ENCODE data around the gene ANO8. TPM values are rescaled to one million over a fixed set of nuclear protein-coding genes. Genes with fewer than 3 reads are reported as not detected.

ANO8 gene
- total and polyA plus RNA-seq, 10 donors, result 1.1 to 12.0 (median 7.2) TPM

DNA sequence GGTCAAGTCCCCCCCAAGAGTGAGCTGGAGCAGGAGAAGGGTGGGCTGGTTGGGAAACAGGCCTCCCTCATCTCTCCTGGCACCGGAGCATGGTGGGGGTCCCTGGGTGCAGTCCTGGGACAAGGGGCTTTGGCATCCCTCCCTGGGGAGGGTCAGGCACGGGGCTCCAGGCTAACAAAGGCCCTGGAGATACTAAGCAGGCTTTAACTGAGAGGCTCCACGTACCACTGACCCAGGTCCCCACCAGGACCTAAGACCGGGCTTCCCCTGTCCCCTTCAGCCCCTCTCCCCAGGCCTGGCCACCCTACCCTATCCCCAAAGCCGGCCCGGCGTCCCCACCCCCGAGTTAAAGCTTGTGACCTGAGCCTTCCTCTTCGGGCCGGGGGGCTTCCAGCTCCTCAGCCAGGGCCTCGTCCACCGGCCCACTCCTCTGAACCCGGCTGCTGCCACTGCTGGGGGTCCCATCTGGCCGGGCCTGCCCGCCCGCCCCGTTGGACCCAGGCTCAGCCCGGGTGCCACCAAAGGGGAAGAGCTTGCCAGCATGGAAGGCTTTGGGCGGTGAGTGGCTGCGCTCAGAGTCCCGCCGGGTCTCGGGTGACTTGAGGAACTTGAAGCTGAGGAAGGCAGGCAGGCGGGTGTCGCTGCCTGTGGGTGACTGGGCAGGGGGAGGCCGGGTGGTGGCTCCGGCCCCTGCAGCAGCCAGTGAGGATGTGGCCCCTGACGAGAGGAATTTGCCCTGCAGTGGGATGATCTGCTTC is 10.1 kb downstream of the ANO8 start:
- DNase-seq, result no peak
- TF ChIP-seq POLR2AphosphoS5 (IDR thresholded peaks at IDR 0.05) (no peak), POLR2A (IDR thresholded peaks at IDR 0.05) (no peak)
- TF ChIP-seq, protein P1, sequence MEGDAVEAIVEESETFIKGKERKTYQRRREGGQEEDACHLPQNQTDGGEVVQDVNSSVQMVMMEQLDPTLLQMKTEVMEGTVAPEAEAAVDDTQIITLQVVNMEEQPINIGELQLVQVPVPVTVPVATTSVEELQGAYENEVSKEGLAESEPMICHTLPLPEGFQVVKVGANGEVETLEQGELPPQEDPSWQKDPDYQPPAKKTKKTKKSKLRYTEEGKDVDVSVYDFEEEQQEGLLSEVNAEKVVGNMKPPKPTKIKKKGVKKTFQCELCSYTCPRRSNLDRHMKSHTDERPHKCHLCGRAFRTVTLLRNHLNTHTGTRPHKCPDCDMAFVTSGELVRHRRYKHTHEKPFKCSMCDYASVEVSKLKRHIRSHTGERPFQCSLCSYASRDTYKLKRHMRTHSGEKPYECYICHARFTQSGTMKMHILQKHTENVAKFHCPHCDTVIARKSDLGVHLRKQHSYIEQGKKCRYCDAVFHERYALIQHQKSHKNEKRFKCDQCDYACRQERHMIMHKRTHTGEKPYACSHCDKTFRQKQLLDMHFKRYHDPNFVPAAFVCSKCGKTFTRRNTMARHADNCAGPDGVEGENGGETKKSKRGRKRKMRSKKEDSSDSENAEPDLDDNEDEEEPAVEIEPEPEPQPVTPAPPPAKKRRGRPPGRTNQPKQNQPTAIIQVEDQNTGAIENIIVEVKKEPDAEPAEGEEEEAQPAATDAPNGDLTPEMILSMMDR (IDR thresholded peaks at IDR 0.05 in 8 of 11, conservative IDR thresholded peaks at IDR 0.05 in 3 of 11), result no peak
- H3K4me3 ChIP-seq, result no peak overlapping the region
- 81 to 94% (median 86%) methylated on average over 10 to 28 of the region's 28 CpGs for WGBS, 5 donors
- H3K36me3 ChIP-seq, result peaks cover 0 to 41% (median 26%) of the 10 kb centered on the region in 6 donors
- peaks cover 0 to 15% (median 10%) of the 10 kb centered on the region in 7 donors for H3K27me3 ChIP-seq (replicated peaks in 1 of 7)
- peak overlapping the region in 2 of 8 donors; percentile 11 to 46 for H3K27ac ChIP-seq
- H3K9me3 ChIP-seq, result no peaks in the 10 kb centered on the region
- peaks cover 8 to 42% (median 27%) of the 10 kb centered on the region in 6 donors for H3K4me1 ChIP-seq
- intact Hi-C loops (cut with DNase I; ENCODE audit: low total_unique reads), result no loop called here

DNA sequence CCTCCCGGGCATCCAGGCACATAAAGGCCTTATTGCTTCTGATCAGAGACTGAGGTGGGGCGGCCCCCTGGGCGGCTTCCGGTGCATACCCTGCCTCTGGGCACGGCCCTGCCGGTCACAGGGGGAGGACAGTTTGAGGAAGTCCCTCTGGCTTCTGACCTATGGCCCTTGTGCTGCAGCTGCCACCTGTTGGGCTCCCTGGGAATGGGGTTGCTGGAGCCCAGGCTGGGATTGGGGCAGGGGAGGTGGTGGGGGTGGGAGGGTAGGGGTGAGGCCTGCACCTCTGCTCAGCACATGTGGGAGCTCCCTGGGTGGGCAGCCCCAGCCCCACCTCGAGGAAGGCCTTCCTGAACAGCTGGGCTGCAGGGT is 10.7 kb downstream of the ANO8 start:
- WGBS, 5 donors, result 0 to 67% (median 23%) methylated on average over 1 to 7 of the region's 7 CpGs
- H3K27ac ChIP-seq, result peak overlapping the region in 2 of 8 donors; percentile 11 to 46
- peak; percentile 27 to 48 (median 37) for TF ChIP-seq POLR2AphosphoS5 (IDR thresholded peaks at IDR 0.05)
- TF ChIP-seq, protein P1 (IDR thresholded peaks at IDR 0.05 in 8 of 11, conservative IDR thresholded peaks at IDR 0.05 in 3 of 11), result peak in 1 of 11 experiments; percentile 15
- no peak for TF ChIP-seq POLR2A (IDR thresholded peaks at IDR 0.05)
- H3K4me3 ChIP-seq, result peak overlapping the region in 2 of 8 donors; percentile 17 to 55
- peaks cover 0 to 47% (median 32%) of the 10 kb centered on the region in 6 donors for H3K36me3 ChIP-seq
- peaks cover 0 to 10% (median 4%) of the 10 kb centered on the region in 7 donors for H3K27me3 ChIP-seq (replicated peaks in 1 of 7)
- intact Hi-C loops (cut with DNase I; ENCODE audit: low total_unique reads), result no loop called here
- H3K4me1 ChIP-seq, result peaks cover 2 to 36% (median 21%) of the 10 kb centered on the region in 6 donors
- no peaks in the 10 kb centered on the region for H3K9me3 ChIP-seq
- no peak for DNase-seq

DNA sequence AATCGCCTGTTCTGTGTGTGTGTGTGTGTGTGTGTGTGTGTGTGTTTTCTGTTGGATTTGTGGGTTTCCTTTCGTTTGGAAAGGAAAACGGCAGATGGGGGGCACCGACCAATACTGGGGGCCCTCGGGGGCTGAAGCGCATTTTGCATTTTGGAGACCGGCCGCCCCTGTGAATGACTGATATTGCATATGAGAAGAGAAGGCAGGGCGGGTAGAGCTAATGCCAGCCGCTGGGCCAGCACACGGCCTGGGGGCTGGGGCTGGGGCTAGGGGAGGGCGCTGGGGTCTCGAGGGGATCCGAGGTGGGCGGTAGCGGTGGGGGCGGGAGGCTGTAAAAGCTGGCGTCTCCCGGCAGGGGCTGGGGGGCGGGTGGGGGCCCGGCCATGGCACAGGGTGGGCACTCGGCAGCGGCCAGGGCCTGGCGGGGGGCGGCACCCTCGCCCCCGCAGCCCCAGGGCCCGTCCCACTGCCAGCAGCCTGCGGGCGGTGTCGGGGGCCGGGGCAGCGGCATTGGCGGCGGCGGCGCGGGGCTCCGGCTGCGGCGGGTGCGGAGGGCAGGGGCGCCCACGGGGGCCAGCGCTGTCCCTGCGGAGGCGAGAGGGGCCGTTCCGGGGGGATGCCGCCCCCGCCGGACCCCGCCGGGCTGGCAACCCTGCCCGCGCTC is 11.2 kb downstream of the ANO8 start:
- H3K4me3 ChIP-seq, result peak overlapping the region in 2 of 8 donors; percentile 17 to 55
- 14 to 46% (median 31%) methylated on average over 18 to 56 of the region's 56 CpGs for WGBS, 5 donors
- DNase-seq, result no peak
- peaks cover 0 to 4% (median 0%) of the 10 kb centered on the region in 7 donors for H3K27me3 ChIP-seq (replicated peaks in 1 of 7)
- peak overlapping the region in 2 of 8 donors; percentile 11 to 46 for H3K27ac ChIP-seq
- intact Hi-C loops (cut with DNase I; ENCODE audit: low total_unique reads), result no loop called here
- H3K9me3 ChIP-seq, result no peaks in the 10 kb centered on the region
- no peak for TF ChIP-seq POLR2AphosphoS5 (IDR thresholded peaks at IDR 0.05)
- no peak for TF ChIP-seq POLR2A (IDR thresholded peaks at IDR 0.05)
- TF ChIP-seq, protein P1 (IDR thresholded peaks at IDR 0.05 in 8 of 11, conservative IDR thresholded peaks at IDR 0.05 in 3 of 11), result no peak
- H3K36me3 ChIP-seq, result peaks cover 0 to 52% (median 34%) of the 10 kb centered on the region in 6 donors
- H3K4me1 ChIP-seq, result peaks cover 0 to 30% (median 16%) of the 10 kb centered on the region in 6 donors

DNA sequence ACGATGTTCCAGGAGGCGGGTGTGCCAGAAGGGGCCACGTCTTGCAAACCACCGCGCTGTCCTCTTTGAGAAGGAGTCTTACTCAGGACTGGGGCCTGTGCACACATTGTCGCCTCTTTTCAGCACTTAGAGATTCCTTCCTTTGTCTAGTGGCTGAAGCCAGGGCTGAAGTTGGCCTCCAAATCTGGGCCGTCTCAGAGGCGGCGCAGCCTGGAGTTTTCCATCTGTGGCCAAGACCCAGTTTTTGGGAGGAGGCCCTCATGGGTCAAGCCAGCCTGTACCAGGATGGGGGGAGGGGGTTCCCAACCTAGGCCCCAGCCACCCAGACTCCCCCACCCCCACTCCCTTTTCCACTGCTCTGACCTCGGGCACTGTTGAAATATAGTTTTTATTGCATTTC is 11.8 kb downstream of the ANO8 start:
- TF ChIP-seq, protein P1 (IDR thresholded peaks at IDR 0.05 in 8 of 11, conservative IDR thresholded peaks at IDR 0.05 in 3 of 11), result no peak
- TF ChIP-seq POLR2AphosphoS5 (IDR thresholded peaks at IDR 0.05) (no peak), POLR2A (IDR thresholded peaks at IDR 0.05) (no peak)
- peaks cover 0 to 25% (median 10%) of the 10 kb centered on the region in 6 donors for H3K4me1 ChIP-seq
- no peak overlapping the region for H3K4me3 ChIP-seq
- no peaks in the 10 kb centered on the region for H3K27me3 ChIP-seq (replicated peaks in 1 of 7)
- H3K36me3 ChIP-seq, result peaks cover 0 to 58% (median 37%) of the 10 kb centered on the region in 6 donors
- H3K9me3 ChIP-seq, result no peaks in the 10 kb centered on the region
- intact Hi-C loops (cut with DNase I; ENCODE audit: low total_unique reads), result no loop called here
- no peak for DNase-seq
- 71 to 85% (median 79%) methylated on average over 10 of the region's 10 CpGs for WGBS, 5 donors
- no peak overlapping the region for H3K27ac ChIP-seq
